IPS DF 6.9 (cell line): Measurements from ENCODE around the gene DBT.

Experiments used
- DNase-seq: peaks from one replicate; pipeline ENCODE4 v3.0.0-alpha.2; 2013; ENCODE audit warnings: low read depth, low spot score
- H3K27ac ChIP-seq: one replicate; pipeline ENCODE4 v1.5.1; 2013; ENCODE audit warnings: low read length, control low read depth
- H3K27me3 ChIP-seq: 2 replicates; pipeline ENCODE4 v1.6.1; 2013; ENCODE audit warnings: mild to moderate bottlenecking, low read length; ENCODE audit not compliant: control insufficient read depth, insufficient read depth
- H3K36me3 ChIP-seq: 2 replicates; pipeline ENCODE4 v1.6.1; 2013; ENCODE audit warnings: low read length; ENCODE audit not compliant: control insufficient read depth, insufficient read depth
- H3K4me1 ChIP-seq: 2 replicates; pipeline ENCODE4 v1.6.1; 2013; ENCODE audit warnings: low read length; ENCODE audit not compliant: control insufficient read depth, insufficient read depth
- H3K4me3 ChIP-seq: 2 replicates; pipeline ENCODE4 v1.5.1; 2013; ENCODE audit warnings: mild to moderate bottlenecking, low read length
- H3K9me3 ChIP-seq: 2 replicates; pipeline ENCODE4 v1.6.1; 2013; ENCODE audit warnings: low read length, inconsistent platforms; ENCODE audit not compliant: control insufficient read depth, insufficient read depth
- WGBS: extraction: QIAGEN DNeasy Blood & Tissue Kit; methylation state at CpG from one replicate; pipeline ENCODE4 v1.1.7; 2013; ENCODE audit warnings: mixed read lengths, missing lambda C conversion rate; ENCODE audit not compliant: insufficient read length, insufficient coverage; 5-methylcytosine and 5-hydroxymethylcytosine counted together

The DBT gene

GRCh38 chr1:100164702-100165101 is 84.9 kb downstream of the DBT start:
- Histone ChIP-seq H3K36me3 (no peaks in the 10 kb centered on the region), H3K27me3 (no peaks in the 10 kb centered on the region), H3K4me1 (no peaks in the 10 kb centered on the region), H3K4me3 (no peak overlapping the region), H3K27ac (no peak overlapping the region), H3K9me3 (no peaks in the 10 kb centered on the region)
- WGBS = no CpG with 5 or more reads among the region's 5 CpGs
- DNase-seq = no peak

GRCh38 chr1:100164216-100164615 is 85.4 kb downstream of the DBT start:
- H3K27ac ChIP-seq = no peak overlapping the region
- no peak for DNase-seq
- H3K4me3 ChIP-seq = no peak overlapping the region
- WGBS = no CpG with 5 or more reads among the region's 2 CpGs
- no peaks in the 10 kb centered on the region for H3K9me3 ChIP-seq
- no peaks in the 10 kb centered on the region for H3K27me3 ChIP-seq
- no peaks in the 10 kb centered on the region for H3K4me1 ChIP-seq
- H3K36me3 ChIP-seq = no peaks in the 10 kb centered on the region

GRCh38 chr1:100162881-100163280 is 86.8 kb downstream of the DBT start:
- Histone ChIP-seq H3K4me1 (no peaks in the 10 kb centered on the region), H3K27me3 (no peaks in the 10 kb centered on the region), H3K4me3 (no peak overlapping the region), H3K27ac (no peak overlapping the region), H3K36me3 (no peaks in the 10 kb centered on the region), H3K9me3 (no peaks in the 10 kb centered on the region)
- DNase-seq = no peak

- 0 out of 2 replicates have a peak, but pooled peaks cover 2% of the 10 kb centered on the region for H3K4me1 ChIP-seq
- no peak for DNase-seq
- no peaks in the 10 kb centered on the region for H3K9me3 ChIP-seq
- H3K36me3 ChIP-seq = no peaks in the 10 kb centered on the region
- WGBS = no CpG with 5 or more reads among the region's 4 CpGs
- no peak overlapping the region for H3K27ac ChIP-seq
- H3K4me3 ChIP-seq = no peak overlapping the region
- H3K27me3 ChIP-seq = no peaks in the 10 kb centered on the region
Observed at GRCh38 chr1:100152271-100152670, 97.4 kb downstream of the DBT start.

GRCh38 chr1:100151679-100152078 is 98.0 kb downstream of the DBT start:
- no peak overlapping the region for H3K27ac ChIP-seq
- 0 out of 2 replicates have a peak, but pooled peaks cover 2% of the 10 kb centered on the region for H3K4me1 ChIP-seq
- no peak for DNase-seq
- no peaks in the 10 kb centered on the region for H3K27me3 ChIP-seq
- H3K36me3 ChIP-seq = no peaks in the 10 kb centered on the region
- H3K9me3 ChIP-seq = no peaks in the 10 kb centered on the region
- H3K4me3 ChIP-seq = no peak overlapping the region
- no CpG with 5 or more reads among the region's 2 CpGs for WGBS

- H3K36me3 ChIP-seq = peaks cover 3% of the 10 kb centered on the region; the same call in 1 of the 2 replicates
Observed at GRCh38 chr1:100147875-100148274, 101.8 kb downstream of the DBT start.

GRCh38 chr1:100146958-100147357 is 102.7 kb downstream of the DBT start:
- H3K36me3 ChIP-seq = peaks cover 3% of the 10 kb centered on the region; the same call in 1 of the 2 replicates
- WGBS = no CpG with 5 or more reads among the region's 1 CpG
- 0 out of 2 replicates have a peak, but pooled peaks cover 2% of the 10 kb centered on the region for H3K4me1 ChIP-seq

More at GRCh38 chr1:100147875-100148274, 101.8 kb downstream of the DBT start:
- Histone ChIP-seq H3K4me1 (0 out of 2 replicates have a peak, but pooled peaks cover 2% of the 10 kb centered on the region), H3K27ac (no peak overlapping the region), H3K4me3 (no peak overlapping the region), H3K9me3 (no peaks in the 10 kb centered on the region), H3K27me3 (no peaks in the 10 kb centered on the region)
- DNase-seq = peak; percentile 20
- WGBS = no CpG with 5 or more reads among the region's 4 CpGs

GRCh38 chr1:100145116-100145515 is 104.5 kb downstream of the DBT start:
- Histone ChIP-seq H3K4me3 (no peak overlapping the region), H3K4me1 (0 out of 2 replicates have a peak, but pooled peaks cover 2% of the 10 kb centered on the region), H3K27me3 (no peaks in the 10 kb centered on the region), H3K36me3 (peaks cover 3% of the 10 kb centered on the region; the same call in 1 of the 2 replicates), H3K9me3 (no peaks in the 10 kb centered on the region), H3K27ac (no peak overlapping the region)
- no peak for DNase-seq
- no CpG with 5 or more reads among the region's 3 CpGs for WGBS

More at GRCh38 chr1:100146958-100147357, 102.7 kb downstream of the DBT start:
- Histone ChIP-seq H3K4me3 (no peak overlapping the region), H3K9me3 (no peaks in the 10 kb centered on the region), H3K27me3 (no peaks in the 10 kb centered on the region), H3K27ac (no peak overlapping the region)
- no peak for DNase-seq

- H3K4me3 ChIP-seq = no peak overlapping the region
- no peaks in the 10 kb centered on the region for H3K27me3 ChIP-seq
- WGBS = 100% methylated on average over 1 of the region's 3 CpGs
- peaks cover 8% of the 10 kb centered on the region; the same call in 1 of the 2 replicates for H3K36me3 ChIP-seq
- no peak overlapping the region for H3K27ac ChIP-seq
- no peak for DNase-seq
- H3K4me1 ChIP-seq = no peaks in the 10 kb centered on the region
- H3K9me3 ChIP-seq = no peaks in the 10 kb centered on the region
Observed at GRCh38 chr1:100142343-100142742, 107.3 kb downstream of the DBT start.

GRCh38 chr1:100141192-100141591 is 108.4 kb downstream of the DBT start:
- DNase-seq = no peak
- Histone ChIP-seq H3K4me1 (no peaks in the 10 kb centered on the region), H3K9me3 (no peaks in the 10 kb centered on the region), H3K36me3 (peaks cover 8% of the 10 kb centered on the region; the same call in 1 of the 2 replicates), H3K27me3 (no peaks in the 10 kb centered on the region), H3K27ac (no peak overlapping the region), H3K4me3 (no peak overlapping the region)
- no CpG with 5 or more reads among the region's 4 CpGs for WGBS

- no peak for DNase-seq
- Histone ChIP-seq H3K27me3 (no peaks in the 10 kb centered on the region), H3K36me3 (peaks cover 5% of the 10 kb centered on the region; the same call in 1 of the 2 replicates), H3K4me3 (no peak overlapping the region), H3K9me3 (no peaks in the 10 kb centered on the region), H3K4me1 (no peaks in the 10 kb centered on the region), H3K27ac (no peak overlapping the region)
- WGBS = no CpG with 5 or more reads among the region's 2 CpGs
Observed at GRCh38 chr1:100137602-100138001, 112.0 kb downstream of the DBT start.
